GM19467 (cell line): ENCODE data around the gene KBTBD3.

Experiments
- ATAC-seq: cut with Tn5 transposase; IDR thresholded peaks from one replicate; pipeline ENCODE4 v1.9.1; 2021; ENCODE audit warnings: mild to moderate bottlenecking, moderate library complexity; ENCODE audit not compliant: unreplicated experiment

The KBTBD3 gene, protein sequence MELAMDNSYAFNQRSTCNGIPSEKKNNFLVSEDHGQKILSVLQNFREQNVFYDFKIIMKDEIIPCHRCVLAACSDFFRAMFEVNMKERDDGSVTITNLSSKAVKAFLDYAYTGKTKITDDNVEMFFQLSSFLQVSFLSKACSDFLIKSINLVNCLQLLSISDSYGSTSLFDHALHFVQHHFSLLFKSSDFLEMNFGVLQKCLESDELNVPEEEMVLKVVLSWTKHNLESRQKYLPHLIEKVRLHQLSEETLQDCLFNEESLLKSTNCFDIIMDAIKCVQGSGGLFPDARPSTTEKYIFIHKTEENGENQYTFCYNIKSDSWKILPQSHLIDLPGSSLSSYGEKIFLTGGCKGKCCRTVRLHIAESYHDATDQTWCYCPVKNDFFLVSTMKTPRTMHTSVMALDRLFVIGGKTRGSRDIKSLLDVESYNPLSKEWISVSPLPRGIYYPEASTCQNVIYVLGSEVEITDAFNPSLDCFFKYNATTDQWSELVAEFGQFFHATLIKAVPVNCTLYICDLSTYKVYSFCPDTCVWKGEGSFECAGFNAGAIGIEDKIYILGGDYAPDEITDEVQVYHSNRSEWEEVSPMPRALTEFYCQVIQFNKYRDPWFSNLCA

GRCh38 chr11:106076919-106077608 is at the start of gene KBTBD3:
Gene KBTBD3, minus strand, starts transcription at chr11:106077347. Its CDS starts 18,250 bp downstream, at chr11:106059097.
- peak; percentile 96 for ATAC-seq

DNA sequence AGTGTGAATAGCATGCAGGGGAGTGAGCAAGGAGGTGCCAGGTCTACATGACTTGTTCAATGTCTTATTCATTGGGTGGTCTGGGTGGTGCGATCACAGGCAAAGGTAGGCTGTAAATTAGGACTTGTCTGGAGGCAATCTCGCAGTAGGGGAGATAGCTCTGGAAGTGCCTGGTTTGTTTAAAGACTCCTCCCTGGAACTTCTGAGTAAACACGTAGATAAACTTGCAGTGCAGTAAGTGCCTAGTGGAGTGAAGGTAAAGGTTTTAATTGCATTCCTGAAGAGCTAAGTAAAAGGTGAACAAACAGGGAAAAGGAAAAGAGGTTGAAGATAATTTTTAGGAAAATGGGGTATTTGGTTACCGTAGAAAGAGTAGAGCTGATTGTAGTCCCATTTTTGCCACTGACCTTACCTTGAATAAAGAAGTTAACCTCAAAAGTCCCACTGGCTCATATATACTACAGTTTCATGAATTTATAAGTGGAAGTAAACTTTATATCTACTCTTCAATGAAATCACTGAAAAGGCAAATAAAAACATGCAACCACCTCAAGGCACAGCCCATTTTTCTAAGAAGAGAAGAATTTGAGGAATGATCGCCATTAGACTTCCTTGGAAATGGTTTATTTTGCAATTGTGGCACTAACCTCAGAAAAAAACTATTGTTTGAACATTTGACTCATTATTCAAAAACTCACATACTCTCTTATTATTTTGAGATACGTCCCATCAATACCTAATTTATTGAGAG is 44.6 kb upstream of the KBTBD3 start:
- no peak for ATAC-seq

GRCh38 chr11:106105986-106106385 is 28.8 kb upstream of the KBTBD3 start:
- ATAC-seq: no peak

- no peak for ATAC-seq
These were observed 24.7 kb upstream of the KBTBD3 start for GRCh38 chr11:106101819-106102218.

GRCh38 chr11:106101370-106101769 is 24.2 kb upstream of the KBTBD3 start:
- no peak for ATAC-seq

- no peak for ATAC-seq
These were observed 21.9 kb upstream of the KBTBD3 start for GRCh38 chr11:106098893-106099553.

GRCh38 chr11:106092446-106092845 is 15.3 kb upstream of the KBTBD3 start:
- ATAC-seq: no peak

- ATAC-seq: peak; percentile 95
These were observed 14.5 kb upstream of the KBTBD3 start for GRCh38 chr11:106091480-106092123.

DNA sequence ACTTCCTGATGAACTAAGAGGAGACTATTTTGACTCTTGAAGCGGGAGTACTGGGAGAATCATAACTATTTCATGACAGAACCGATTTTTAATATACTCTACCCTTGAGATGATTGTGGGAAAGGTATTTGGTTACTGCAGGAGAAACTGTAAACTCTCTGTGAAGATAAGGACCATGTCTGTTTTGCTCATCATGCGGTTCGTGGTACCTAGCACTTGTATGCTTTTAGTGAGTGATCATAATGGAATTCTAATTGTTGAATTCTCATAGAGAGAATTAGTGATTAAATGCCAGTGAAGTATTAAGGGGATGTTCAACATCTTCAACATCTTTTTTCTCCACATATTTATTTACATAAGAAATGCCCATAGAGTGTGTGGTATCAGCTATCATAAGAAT is 11.7 kb upstream of the KBTBD3 start:
- ATAC-seq: no peak

GRCh38 chr11:106087815-106088435 is 10.8 kb upstream of the KBTBD3 start:
- no peak for ATAC-seq

GRCh38 chr11:106086850-106087249 is 9.7 kb upstream of the KBTBD3 start:
- no peak for ATAC-seq

- no peak for ATAC-seq
These were observed 9.0 kb upstream of the KBTBD3 start for GRCh38 chr11:106086135-106086534.

GRCh38 chr11:106082096-106082495 is 4.9 kb upstream of the KBTBD3 start:
- no peak for ATAC-seq

- peak; percentile 14 for ATAC-seq
These were observed 685 bp upstream of the KBTBD3 start, which contains the start of gene AASDHPPT for GRCh38 chr11:106077609-106078455. Gene AASDHPPT, plus strand, starts transcription at chr11:106077662. Its CDS starts 49 bp downstream, at chr11:106077711.

- no peak for ATAC-seq
These were observed 802 bp downstream of the KBTBD3 start for GRCh38 chr11:106076171-106076918.

DNA sequence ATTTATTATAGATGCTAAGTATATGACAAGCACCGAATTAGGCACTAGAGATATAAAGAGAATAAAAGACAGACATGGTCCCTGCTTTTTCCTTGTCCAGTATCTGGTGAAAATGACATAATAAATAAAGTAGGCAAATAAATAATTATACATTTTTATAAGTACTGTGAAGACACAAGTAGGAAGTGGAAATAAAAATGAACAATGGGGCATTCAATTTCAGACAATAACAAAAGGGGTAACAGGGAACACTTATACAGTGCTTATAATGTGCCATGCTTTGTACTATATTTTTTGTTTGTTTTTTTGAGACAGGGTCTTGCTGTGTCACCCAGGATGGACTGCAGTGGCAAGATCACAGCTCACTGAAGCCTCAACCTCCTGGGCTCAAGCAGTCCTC is 4.3 kb downstream of the KBTBD3 start:
- ATAC-seq: no peak

DNA sequence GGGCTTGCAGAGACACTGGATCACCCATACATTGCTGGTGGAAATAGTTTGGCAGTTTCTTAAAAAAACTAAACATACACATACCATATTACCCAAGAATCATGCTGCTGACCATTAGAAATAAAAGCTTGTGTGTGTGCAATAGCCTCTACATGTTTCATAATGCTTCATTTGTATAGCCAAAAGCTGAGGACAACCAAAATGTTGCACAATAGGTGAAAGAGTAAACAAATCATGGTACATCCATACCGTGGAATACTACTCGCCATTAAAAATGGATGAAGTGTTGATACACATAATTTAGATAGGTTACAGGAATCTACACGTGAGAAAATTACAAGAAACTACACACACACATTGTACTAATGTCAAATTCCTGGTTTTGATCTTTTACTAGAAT is 6.5 kb downstream of the KBTBD3 start:
- no peak for ATAC-seq

GRCh38 chr11:106063009-106063408 is 14.1 kb downstream of the KBTBD3 start:
- no peak for ATAC-seq
